HG02763 (cell line): Measurements from ENCODE around the gene RABEP1.

ENCODE experiments used
- ATAC-seq: cut with Tn5 transposase; IDR thresholded peaks from one replicate; pipeline ENCODE4 v1.9.1; 2021; ENCODE audit warnings: mild to moderate bottlenecking, moderate library complexity; ENCODE audit not compliant: unreplicated experiment

The RABEP1 gene

GRCh38 chr17:5361426-5361825 lies 79.3 kb downstream of the RABEP1 start:
- no peak for ATAC-seq

GRCh38 chr17:5362162-5362811 lies 80.2 kb downstream of the RABEP1 start:
- no peak for ATAC-seq

GRCh38 chr17:5364156-5364555 lies 82.1 kb downstream of the RABEP1 start:
- no peak for ATAC-seq

- no peak for ATAC-seq
Observed at GRCh38 chr17:5364696-5365095, 82.6 kb downstream of the RABEP1 start.

GRCh38 chr17:5365831-5366230 lies 83.7 kb downstream of the RABEP1 start:
- no peak for ATAC-seq

GRCh38 chr17:5370411-5370810 lies 88.3 kb downstream of the RABEP1 start:
- no peak for ATAC-seq

- ATAC-seq, result no peak
Observed at GRCh38 chr17:5373112-5373511, 91.0 kb downstream of the RABEP1 start.

GRCh38 chr17:5378566-5379207 lies 96.6 kb downstream of the RABEP1 start:
- no peak for ATAC-seq

- no peak for ATAC-seq
Observed at GRCh38 chr17:5379351-5380107, 97.4 kb downstream of the RABEP1 start.

- no peak for ATAC-seq
Observed at GRCh38 chr17:5380491-5381135, 98.5 kb downstream of the RABEP1 start.

GRCh38 chr17:5381542-5381941 lies 99.5 kb downstream of the RABEP1 start:
- no peak for ATAC-seq

- ATAC-seq, result no peak
Observed at GRCh38 chr17:5391678-5392077, 109.6 kb downstream of the RABEP1 start.

- no peak for ATAC-seq
Observed at GRCh38 chr17:5396612-5397011, 114.5 kb downstream of the RABEP1 start.

GRCh38 chr17:5399767-5400166 lies 117.7 kb downstream of the RABEP1 start:
- ATAC-seq, result no peak

- no peak for ATAC-seq
Observed at GRCh38 chr17:5405400-5405799, 123.3 kb downstream of the RABEP1 start.

GRCh38 chr17:5408186-5408585 lies 126.1 kb downstream of the RABEP1 start:
- ATAC-seq, result no peak

GRCh38 chr17:5410594-5411272 lies 128.6 kb downstream of the RABEP1 start:
- no peak for ATAC-seq

GRCh38 chr17:5413682-5414081 lies 131.6 kb downstream of the RABEP1 start:
- no peak for ATAC-seq

GRCh38 chr17:5416901-5417300 lies 134.8 kb downstream of the RABEP1 start:
- no peak for ATAC-seq

GRCh38 chr17:5418858-5419355 lies 136.8 kb downstream of the RABEP1 start:
- no peak for ATAC-seq
